HEK293 (cell line): ENCODE results near the gene NOC2L.

Experiments
- CTCF ChIA-PET: fragments of 350-600 bp; formaldehyde crosslinking; extraction: SDS; loops from one replicate; lab custom pipeline; 2021; ENCODE audit warnings: antibody characterized with exemption; lab: Yijun Ruan, JAX
- POLR2A ChIA-PET: fragments of 300-600 bp; formaldehyde crosslinking; extraction: SDS; loops from one replicate; lab custom pipeline; 2020; ENCODE audit warnings: antibody characterized with exemption, inconsistent platforms; lab: Yijun Ruan, JAX
- H3K27ac ChIP-seq: fragments of 200-500 bp; sonication (Bioruptor generic); 2 replicates; pipeline ENCODE4 v1.5.1; 2014; ENCODE audit warnings: low read depth, low read length, control low read depth, inconsistent platforms; ENCODE audit errors: extremely low read depth
- H3K36me3 ChIP-seq, 2 experiments: fragments of 200-500 bp in 1 of 2; sonication (Bioruptor generic) in 1 of 2; 1 replicate in 1 of 2; 2 replicates in 1 of 2; pipeline ENCODE4 v1.5.1; 2014 to 2017; ENCODE audit warnings: inconsistent platforms in 2 of 2, low read length in 2 of 2; ENCODE audit not compliant: control insufficient read depth in 2 of 2, insufficient read depth in 1 of 2
- H3K4me1 ChIP-seq: fragments of 200-500 bp; sonication (Bioruptor generic); 2 replicates; pipeline ENCODE4 v1.5.1; 2014; ENCODE audit warnings: mild to moderate bottlenecking, low read length, inconsistent platforms; ENCODE audit not compliant: control insufficient read depth, insufficient read depth
- H3K4me3 ChIP-seq: 2 replicates; pipeline ENCODE4 v1.5.1; 2011; ENCODE audit warnings: low read depth, mild to moderate bottlenecking, control low read depth, low read length, moderate library complexity
- H3K9me3 ChIP-seq: fragments of 200-500 bp; sonication (Bioruptor generic); 2 replicates; pipeline ENCODE4 v1.5.1; 2014; ENCODE audit warnings: low read depth, low read length, inconsistent platforms; ENCODE audit not compliant: control insufficient read depth, insufficient read depth
- AEBP2 ChIP-seq: fragments of 450-650 bp; formaldehyde crosslinking; IDR thresholded peaks from 2 replicates; pipeline ENCODE4 v1.5.1; 2016; ENCODE audit warnings: missing biosample characterization, missing genetic modification characterization, borderline replicate concordance
- MZF1 ChIP-seq: fragments of 450-650 bp; formaldehyde crosslinking; IDR thresholded peaks from 2 replicates; pipeline ENCODE4 v1.5.1; 2017; ENCODE audit warnings: missing biosample characterization, missing genetic modification characterization, borderline replicate concordance
- TSHZ1 ChIP-seq: fragments of 450-650 bp; formaldehyde crosslinking; IDR thresholded peaks from 2 replicates; pipeline ENCODE4 v1.5.1; 2016; ENCODE audit warnings: missing biosample characterization, missing genetic modification characterization, borderline replicate concordance
- YY1 ChIP-seq: fragments of 450-650 bp; formaldehyde crosslinking; IDR thresholded peaks from 2 replicates; pipeline ENCODE4 v1.5.1; 2018; ENCODE audit warnings: missing biosample characterization, missing genetic modification characterization
- ZEB2 ChIP-seq: fragments of 450-650 bp; formaldehyde crosslinking; IDR thresholded peaks from 2 replicates; pipeline ENCODE4 v1.5.1; 2016; ENCODE audit warnings: missing biosample characterization, missing genetic modification characterization
- ZFHX2 ChIP-seq: fragments of 450-650 bp; formaldehyde crosslinking; conservative IDR thresholded peaks from 2 replicates; pipeline ENCODE4 v1.5.1; 2016; ENCODE audit warnings: missing biosample characterization, missing genetic modification characterization
- ZIC2 ChIP-seq: fragments of 450-650 bp; formaldehyde crosslinking; IDR thresholded peaks from 2 replicates; pipeline ENCODE4 v1.5.1; 2016; ENCODE audit warnings: missing biosample characterization, missing genetic modification characterization
- ZNF18 ChIP-seq: fragments of 450-650 bp; formaldehyde crosslinking; IDR thresholded peaks from 2 replicates; pipeline ENCODE4 v1.5.1; 2016; ENCODE audit warnings: missing biosample characterization, missing genetic modification characterization
- ZNF2 ChIP-seq: fragments of 450-650 bp; formaldehyde crosslinking; IDR thresholded peaks from 2 replicates; pipeline ENCODE4 v1.5.1; 2016; ENCODE audit warnings: missing biosample characterization, missing genetic modification characterization
- ZNF37A ChIP-seq: fragments of 450-650 bp; IDR thresholded peaks from 2 replicates; pipeline ENCODE4 v1.5.1; 2018; ENCODE audit warnings: missing biosample characterization, missing genetic modification characterization
- ZNF529 ChIP-seq: fragments of 450-650 bp; formaldehyde crosslinking; IDR thresholded peaks from 2 replicates; pipeline ENCODE4 v1.5.1; 2017; ENCODE audit warnings: missing genetic modification characterization, missing biosample characterization; ENCODE audit not compliant: insufficient replicate concordance
- ZNF571 ChIP-seq: fragments of 450-650 bp; formaldehyde crosslinking; IDR thresholded peaks from 2 replicates; pipeline ENCODE4 v1.5.0; 2017; ENCODE audit warnings: missing biosample characterization, missing genetic modification characterization
- ZNF580 ChIP-seq: fragments of 450-650 bp; formaldehyde crosslinking; IDR thresholded peaks from 2 replicates; pipeline ENCODE4 v1.5.1; 2016; ENCODE audit warnings: missing biosample characterization, missing genetic modification characterization
- ZNF596 ChIP-seq: fragments of 450-650 bp; IDR thresholded peaks from 2 replicates; pipeline ENCODE4 v1.5.0; 2018; ENCODE audit warnings: missing biosample characterization, mild to moderate bottlenecking, missing genetic modification characterization, moderate library complexity
- ZNF777 ChIP-seq: fragments of 450-650 bp; formaldehyde crosslinking; IDR thresholded peaks from 2 replicates; pipeline ENCODE4 v1.5.1; 2017; ENCODE audit warnings: missing biosample characterization, missing genetic modification characterization, borderline replicate concordance
- ZNF830 ChIP-seq: fragments of 450-650 bp; IDR thresholded peaks from 2 replicates; pipeline ENCODE4 v1.5.0; 2018; ENCODE audit warnings: missing biosample characterization, missing genetic modification characterization, low read depth, mild to moderate bottlenecking, moderate library complexity
- ZNF843 ChIP-seq: fragments of 450-650 bp; formaldehyde crosslinking; IDR thresholded peaks from 2 replicates; pipeline ENCODE4 v1.5.1; 2016; ENCODE audit warnings: missing biosample characterization, missing genetic modification characterization
- TF ChIP-seq, protein P1 (sequence below): IDR thresholded peaks from 2 replicates; pipeline ENCODE4 v1.6.1; 2011; ENCODE audit warnings: mild to moderate bottlenecking, low read depth, low read length, borderline replicate concordance

NOC2L gene

DNA sequence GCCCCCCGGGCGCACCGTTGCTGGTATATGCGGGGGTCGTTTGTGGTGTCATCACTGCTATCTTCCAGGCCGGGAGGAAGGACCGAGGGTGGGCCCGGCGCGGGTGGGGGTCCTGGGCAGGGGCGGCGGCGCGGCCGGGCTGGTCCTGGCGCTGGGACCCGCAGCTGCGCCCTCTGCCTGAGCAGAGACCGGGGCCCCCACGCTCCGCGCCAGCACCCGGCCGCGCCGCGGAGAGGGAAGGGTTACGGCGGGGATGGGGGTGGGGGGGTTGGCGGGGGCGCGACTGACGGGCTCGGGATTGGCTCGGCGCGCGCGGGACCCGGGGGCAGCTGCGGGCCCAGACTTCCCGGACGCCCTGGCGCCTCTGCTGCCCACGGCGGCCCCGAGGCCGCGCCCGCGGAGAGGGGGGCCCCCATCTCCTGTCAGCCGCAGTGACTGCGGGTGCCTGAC lies 49.2 kb downstream of the NOC2L start:
- Histone ChIP-seq H3K4me3 (no peak overlapping the region), H3K9me3 (no peaks in the 10 kb centered on the region), H3K36me3 (no peaks in the 10 kb centered on the region), H3K27ac (no peak overlapping the region; the same call in 1 of the 2 replicates), H3K4me1 (peaks cover 19% of the 10 kb centered on the region)
- ChIA-PET POLR2A (no interaction called here), CTCF (interaction anchor here (0.9 kb wide), 1 partner anchor 42 kb away, joined by 4 read pairs; no protein-coding TSS in a partner anchor)
- TF ChIP-seq TSHZ1: no peak
- TF ChIP-seq MZF1 (tag by site-specific recombination): no peak
- no peak for TF ChIP-seq ZNF2 (tag by site-specific recombination)
- TF ChIP-seq ZNF529 (tag by site-specific recombination): no peak
- no peak for TF ChIP-seq ZNF37A (tag by site-specific recombination)
- TF ChIP-seq ZIC2 (tag by site-specific recombination): no peak
- no peak for TF ChIP-seq ZFHX2 (tag by site-specific recombination)
- no peak for TF ChIP-seq ZNF18

DNA sequence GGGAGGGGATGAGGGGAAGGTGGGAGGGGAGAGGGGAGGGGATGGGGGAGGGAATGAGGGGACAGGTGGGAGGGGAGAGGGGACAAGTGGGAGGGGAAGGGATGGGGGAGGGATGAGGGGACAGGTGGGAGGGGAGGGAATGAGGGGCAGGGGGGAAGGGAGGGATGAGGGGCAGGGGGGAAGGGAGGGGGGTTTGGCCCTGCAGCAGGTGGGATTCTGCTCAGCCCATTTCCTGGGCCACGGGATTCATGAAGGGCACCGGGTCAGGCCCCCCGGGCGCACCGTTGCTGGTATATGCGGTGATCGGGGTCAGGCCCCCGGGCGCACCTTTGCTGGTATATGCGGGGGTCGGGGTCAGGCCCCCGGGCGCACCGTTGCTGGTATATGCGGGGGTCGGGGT lies 50.4 kb downstream of the NOC2L start:
- ChIA-PET POLR2A (no interaction called here), CTCF (interaction anchor here (1.2 kb wide), 1 partner anchor 39 kb away, joined by 3 read pairs; no protein-coding TSS in a partner anchor)
- TF ChIP-seq ZNF596 (no peak), ZNF830 (no peak), ZNF571 (tag by site-specific recombination) (no peak), YY1 (tag by site-specific recombination) (no peak), AEBP2 (tag by site-specific recombination) (no peak), ZEB2 (no peak), ZNF777 (tag by site-specific recombination) (no peak), ZNF580 (no peak), ZNF843 (tag by site-specific recombination) (no peak)
- TF ChIP-seq, protein P1, sequence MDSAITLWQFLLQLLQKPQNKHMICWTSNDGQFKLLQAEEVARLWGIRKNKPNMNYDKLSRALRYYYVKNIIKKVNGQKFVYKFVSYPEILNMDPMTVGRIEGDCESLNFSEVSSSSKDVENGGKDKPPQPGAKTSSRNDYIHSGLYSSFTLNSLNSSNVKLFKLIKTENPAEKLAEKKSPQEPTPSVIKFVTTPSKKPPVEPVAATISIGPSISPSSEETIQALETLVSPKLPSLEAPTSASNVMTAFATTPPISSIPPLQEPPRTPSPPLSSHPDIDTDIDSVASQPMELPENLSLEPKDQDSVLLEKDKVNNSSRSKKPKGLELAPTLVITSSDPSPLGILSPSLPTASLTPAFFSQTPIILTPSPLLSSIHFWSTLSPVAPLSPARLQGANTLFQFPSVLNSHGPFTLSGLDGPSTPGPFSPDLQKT: no peak
- no peak overlapping the region for H3K4me3 ChIP-seq
- H3K4me1 ChIP-seq: peaks cover 19% of the 10 kb centered on the region
- H3K27ac ChIP-seq: no peak overlapping the region
- H3K9me3 ChIP-seq: no peaks in the 10 kb centered on the region
- no peaks in the 10 kb centered on the region for H3K36me3 ChIP-seq
